ENCODE data around the gene USP36. TPM values are rescaled to one million over a fixed set of nuclear protein-coding genes. Genes with fewer than 3 reads are reported as not detected.

Gene USP36
- total RNA-seq, 1 experiment from 2014 or later = 79.5 TPM

DNA sequence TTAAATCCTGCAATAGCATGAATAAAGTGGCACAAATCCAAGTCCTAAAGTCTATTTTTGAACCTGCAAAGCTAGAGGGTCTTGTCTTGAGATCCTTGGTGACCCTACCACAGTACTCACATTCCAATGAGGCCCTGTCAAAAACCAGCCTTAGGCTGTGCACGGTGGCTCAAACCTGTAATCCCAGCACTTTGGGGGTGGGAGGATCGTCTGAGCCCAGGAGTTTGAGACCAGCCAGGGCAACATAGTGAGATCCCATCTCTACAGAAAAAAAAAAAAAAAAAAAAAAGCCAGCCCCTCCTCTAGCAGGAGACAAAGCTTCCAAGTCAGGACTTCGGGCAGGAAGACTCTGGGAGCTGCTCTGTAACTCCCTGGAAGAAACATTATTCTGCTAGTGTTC is 74.8 kb downstream of the USP36 start:
- BruUV-seq (replicated peaks) = no TSS peak
- intact Hi-C loops (cut with micrococcal nuclease; ENCODE audit: unreplicated experiment) = no loop called here
- Mint-ChIP-seq H3K36me3 (ENCODE audit: insufficient read depth, unreplicated experiment) (no peaks in the 10 kb centered on the region), H3K4me1 (ENCODE audit: low read depth, unreplicated experiment) (no peaks in the 10 kb centered on the region), H3K27ac (ENCODE audit: unreplicated experiment) (no peak overlapping the region), H3K9me3 (ENCODE audit: low read depth, unreplicated experiment) (no peaks in the 10 kb centered on the region), H3K27me3 (ENCODE audit: unreplicated experiment) (no peaks in the 10 kb centered on the region), H3K4me3 (ENCODE audit: low read depth, unreplicated experiment) (no peak overlapping the region)
- TF ChIP-seq, protein P1, sequence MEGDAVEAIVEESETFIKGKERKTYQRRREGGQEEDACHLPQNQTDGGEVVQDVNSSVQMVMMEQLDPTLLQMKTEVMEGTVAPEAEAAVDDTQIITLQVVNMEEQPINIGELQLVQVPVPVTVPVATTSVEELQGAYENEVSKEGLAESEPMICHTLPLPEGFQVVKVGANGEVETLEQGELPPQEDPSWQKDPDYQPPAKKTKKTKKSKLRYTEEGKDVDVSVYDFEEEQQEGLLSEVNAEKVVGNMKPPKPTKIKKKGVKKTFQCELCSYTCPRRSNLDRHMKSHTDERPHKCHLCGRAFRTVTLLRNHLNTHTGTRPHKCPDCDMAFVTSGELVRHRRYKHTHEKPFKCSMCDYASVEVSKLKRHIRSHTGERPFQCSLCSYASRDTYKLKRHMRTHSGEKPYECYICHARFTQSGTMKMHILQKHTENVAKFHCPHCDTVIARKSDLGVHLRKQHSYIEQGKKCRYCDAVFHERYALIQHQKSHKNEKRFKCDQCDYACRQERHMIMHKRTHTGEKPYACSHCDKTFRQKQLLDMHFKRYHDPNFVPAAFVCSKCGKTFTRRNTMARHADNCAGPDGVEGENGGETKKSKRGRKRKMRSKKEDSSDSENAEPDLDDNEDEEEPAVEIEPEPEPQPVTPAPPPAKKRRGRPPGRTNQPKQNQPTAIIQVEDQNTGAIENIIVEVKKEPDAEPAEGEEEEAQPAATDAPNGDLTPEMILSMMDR (IDR thresholded peaks at IDR 0.05; ENCODE audit: unreplicated experiment) = no peak
- CTCF ChIA-PET = interaction anchor here (0.6 to 1.5 kb wide), 2 partner anchors 10 to 12 kb away, joined by 3 to 6 read pairs; no protein-coding TSS in a partner anchor
- DNase-seq = no peak

DNA sequence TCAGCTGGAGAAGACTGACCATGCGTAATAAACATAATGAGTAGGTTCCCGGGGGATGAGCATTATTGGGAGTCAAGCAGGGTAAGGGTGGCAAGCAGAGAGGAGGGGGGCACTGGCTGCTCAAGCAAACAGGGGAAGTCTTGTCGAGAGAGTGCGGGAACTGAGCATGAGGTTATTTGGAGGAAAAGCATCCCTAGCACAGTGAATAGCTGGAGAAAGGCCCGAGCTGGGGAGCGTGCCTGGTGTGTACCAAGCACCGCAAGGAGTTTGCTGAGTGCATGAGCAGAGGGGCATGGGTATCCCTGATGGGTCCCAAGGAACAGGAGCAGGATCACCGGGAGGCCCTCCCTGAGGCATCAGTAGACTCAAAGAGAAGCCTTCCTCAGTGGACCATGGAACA is 75.7 kb downstream of the USP36 start:
- no TSS peak for BruUV-seq (replicated peaks)

DNA sequence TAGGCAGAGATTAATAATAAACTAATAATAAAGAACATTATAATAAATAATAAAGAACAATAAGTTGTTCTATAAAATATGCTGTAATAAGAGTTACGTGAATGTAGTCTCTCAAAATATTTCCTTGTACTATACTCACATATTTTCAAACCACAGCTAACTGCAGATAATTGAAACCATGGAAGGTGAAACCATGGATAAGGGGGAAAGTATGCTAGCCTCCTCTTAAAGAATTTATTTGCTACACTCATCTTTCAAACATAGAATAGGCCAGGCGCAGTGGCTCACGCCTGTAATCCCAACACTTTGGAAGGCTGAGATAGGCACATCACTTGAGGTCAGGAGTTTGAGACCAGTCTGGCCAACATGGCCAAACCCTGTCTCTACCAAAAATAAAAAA is 77.1 kb downstream of the USP36 start:
- CTCF ChIA-PET = no interaction called here
- Mint-ChIP-seq H3K27me3 (ENCODE audit: unreplicated experiment) (no peaks in the 10 kb centered on the region), H3K9me3 (ENCODE audit: low read depth, unreplicated experiment) (no peaks in the 10 kb centered on the region), H3K36me3 (ENCODE audit: insufficient read depth, unreplicated experiment) (no peaks in the 10 kb centered on the region), H3K4me1 (ENCODE audit: low read depth, unreplicated experiment) (no peaks in the 10 kb centered on the region), H3K4me3 (ENCODE audit: low read depth, unreplicated experiment) (no peak overlapping the region), H3K27ac (ENCODE audit: unreplicated experiment) (no peak overlapping the region)
- TF ChIP-seq, protein P1 (IDR thresholded peaks at IDR 0.05; ENCODE audit: unreplicated experiment) = no peak
- DNase-seq = no peak
- BruUV-seq (replicated peaks) = no TSS peak
- intact Hi-C loops (cut with micrococcal nuclease; ENCODE audit: unreplicated experiment) = no loop called here

More for the DNA sequence above, 75.7 kb downstream of the USP36 start:
- CTCF ChIA-PET = no interaction called here
- Mint-ChIP-seq H3K4me3 (ENCODE audit: low read depth, unreplicated experiment) (no peak overlapping the region), H3K27me3 (ENCODE audit: unreplicated experiment) (no peaks in the 10 kb centered on the region), H3K9me3 (ENCODE audit: low read depth, unreplicated experiment) (no peaks in the 10 kb centered on the region), H3K36me3 (ENCODE audit: insufficient read depth, unreplicated experiment) (no peaks in the 10 kb centered on the region), H3K4me1 (ENCODE audit: low read depth, unreplicated experiment) (no peaks in the 10 kb centered on the region), H3K27ac (ENCODE audit: unreplicated experiment) (no peak overlapping the region)
- DNase-seq = no peak
- intact Hi-C loops (cut with micrococcal nuclease; ENCODE audit: unreplicated experiment) = no loop called here
- TF ChIP-seq, protein P1 (IDR thresholded peaks at IDR 0.05; ENCODE audit: unreplicated experiment) = no peak

DNA sequence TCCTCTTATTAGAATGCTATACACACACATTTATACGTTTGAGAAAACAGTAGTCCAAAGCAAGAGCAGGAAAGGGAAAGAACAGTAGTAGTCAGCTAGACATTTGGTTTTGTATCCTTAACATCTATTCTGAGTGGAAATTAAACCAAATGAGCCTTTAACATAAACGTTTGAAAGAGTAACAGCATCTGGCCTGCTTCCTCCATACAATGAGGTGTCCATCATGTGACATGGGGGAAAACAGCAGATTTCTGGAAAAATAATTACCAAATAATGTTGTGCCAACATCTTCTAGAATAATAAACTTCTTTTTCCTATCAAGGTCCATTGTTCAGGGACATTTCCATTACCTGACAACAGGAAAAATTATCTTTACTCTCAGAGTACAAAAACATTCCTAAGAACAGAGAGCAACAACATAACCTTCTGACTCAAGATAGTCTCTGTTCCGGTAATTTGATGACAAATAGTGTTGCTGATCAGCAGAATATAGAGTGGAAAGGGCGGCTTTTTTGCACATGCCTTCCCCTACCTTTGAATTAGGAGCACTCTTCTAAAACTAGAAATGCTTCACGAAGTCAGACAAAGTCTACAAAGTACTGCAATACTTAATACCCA is 78.7 kb downstream of the USP36 start:
- H3K9me3 Mint-ChIP-seq (ENCODE audit: low read depth, unreplicated experiment) = no peaks in the 10 kb centered on the region
- intact Hi-C loops (cut with micrococcal nuclease; ENCODE audit: unreplicated experiment) = no loop called here
- H3K27me3 Mint-ChIP-seq (ENCODE audit: unreplicated experiment) = no peaks in the 10 kb centered on the region
- H3K36me3 Mint-ChIP-seq (ENCODE audit: insufficient read depth, unreplicated experiment) = no peaks in the 10 kb centered on the region
- no peak overlapping the region for H3K27ac Mint-ChIP-seq (ENCODE audit: unreplicated experiment)
- CTCF ChIA-PET = no interaction called here
- no TSS peak for BruUV-seq (replicated peaks)
- DNase-seq = no peak
- no peak overlapping the region for H3K4me3 Mint-ChIP-seq (ENCODE audit: low read depth, unreplicated experiment)
- no peaks in the 10 kb centered on the region for H3K4me1 Mint-ChIP-seq (ENCODE audit: low read depth, unreplicated experiment)
- TF ChIP-seq, protein P1 (IDR thresholded peaks at IDR 0.05; ENCODE audit: unreplicated experiment) = no peak

Measured in Calu3 (cell line).